Natural killer cell (primary cell): ENCODE measurements around the gene TBRG4. TPM values are rescaled to one million over a fixed set of nuclear protein-coding genes. Genes with fewer than 3 reads are reported as not detected.

Experiments used
- ATAC-seq, 3 donors: fragments of 150-1000 bp in 2 of 3; fragments of 200-7000 bp in 1 of 3; cut with Tn5 transposase; 1 replicate in 1 of 3; 2 replicates in 2 of 3; pipeline ENCODE4 v1.10.0; 2021; ENCODE audit warnings: mild to moderate bottlenecking in 2 of 3, moderate library complexity in 2 of 3
- DNase-seq, 2 donors: peaks; one replicate each; pipeline versions ENCODE4 v3.0.0 to v3.0.0-alpha.2; 2013 to 2021; ENCODE audit warnings: mixed read lengths in 1 of 2
- H3K27ac ChIP-seq: one replicate; pipeline ENCODE4 v1.5.1; 2013; ENCODE audit warnings: mild to moderate bottlenecking, low read length
- H3K27me3 ChIP-seq: one replicate; pipeline ENCODE4 v1.6.1; 2013; ENCODE audit warnings: low read length; ENCODE audit not compliant: control insufficient read depth, insufficient read depth
- H3K36me3 ChIP-seq: one replicate; pipeline ENCODE4 v1.6.1; 2013; ENCODE audit warnings: low read length; ENCODE audit not compliant: control insufficient read depth, insufficient read depth
- H3K4me1 ChIP-seq: one replicate; pipeline ENCODE4 v1.6.1; 2013; ENCODE audit warnings: low read length; ENCODE audit not compliant: control insufficient read depth, insufficient read depth
- H3K4me3 ChIP-seq: one replicate; pipeline ENCODE4 v1.5.1; 2013; ENCODE audit warnings: low read length
- H3K9me3 ChIP-seq: one replicate; pipeline ENCODE4 v1.6.1; 2013; ENCODE audit warnings: low read length; ENCODE audit not compliant: control insufficient read depth, insufficient read depth
- H3K27ac Mint-ChIP-seq, 2 donors: one replicate each; pipeline ENCODE4 v1.8.0; 2022; ENCODE audit warnings: mild to moderate bottlenecking in 2 of 2, mixed read lengths in 2 of 2, moderate library complexity in 1 of 2
- H3K27me3 Mint-ChIP-seq, 2 donors: one replicate each; pipeline ENCODE4 v1.8.0; 2022; ENCODE audit warnings: low read depth in 2 of 2, mixed read lengths in 2 of 2
- H3K36me3 Mint-ChIP-seq: one replicate; pipeline ENCODE4 v1.8.0; 2022; ENCODE audit warnings: mixed read lengths
- H3K4me1 Mint-ChIP-seq, 2 donors: one replicate each; pipeline ENCODE4 v1.8.0; 2022; ENCODE audit warnings: mixed read lengths in 2 of 2
- H3K4me3 Mint-ChIP-seq: one replicate; pipeline ENCODE4 v1.8.0; 2022; ENCODE audit warnings: mild to moderate bottlenecking, moderate library complexity, mixed read lengths
- H3K9me3 Mint-ChIP-seq, 2 donors: one replicate each; pipeline ENCODE4 v1.8.0; 2022; ENCODE audit warnings: mixed read lengths in 2 of 2
- CTCF ChIP-seq: fragments of 200-600 bp; IDR thresholded peaks from one replicate; pipeline ENCODE4 v1.8.0; 2022; ENCODE audit warnings: antibody characterized with exemption
- WGBS: methylation state at CpG from one replicate; pipeline ENCODE4 v1.1.7; 2013; ENCODE audit warnings: missing lambda C conversion rate; ENCODE audit not compliant: insufficient coverage; 5-methylcytosine and 5-hydroxymethylcytosine counted together
- intact Hi-C: fragments of 100-400 bp; cut with micrococcal nuclease; formaldehyde crosslinking; loops from one replicate; pipeline ENCODE4 v1.14.2; 2022
- total RNA-seq, 4 donors: library from RNA; stranded (reverse); fragments of 120-200 nt in 1 of 4; gene quantifications; one replicate each; pipeline versions ENCODE4 v1.2.3 to v1.2.4, GENCODE V29; 2013 to 2022

Gene TBRG4
- total RNA-seq, 3 donors from 2014 or later (not counting 1 experiment from before 2014, with no cell fraction given), result 48.6 to 56.7 (median 55.9) TPM

DNA sequence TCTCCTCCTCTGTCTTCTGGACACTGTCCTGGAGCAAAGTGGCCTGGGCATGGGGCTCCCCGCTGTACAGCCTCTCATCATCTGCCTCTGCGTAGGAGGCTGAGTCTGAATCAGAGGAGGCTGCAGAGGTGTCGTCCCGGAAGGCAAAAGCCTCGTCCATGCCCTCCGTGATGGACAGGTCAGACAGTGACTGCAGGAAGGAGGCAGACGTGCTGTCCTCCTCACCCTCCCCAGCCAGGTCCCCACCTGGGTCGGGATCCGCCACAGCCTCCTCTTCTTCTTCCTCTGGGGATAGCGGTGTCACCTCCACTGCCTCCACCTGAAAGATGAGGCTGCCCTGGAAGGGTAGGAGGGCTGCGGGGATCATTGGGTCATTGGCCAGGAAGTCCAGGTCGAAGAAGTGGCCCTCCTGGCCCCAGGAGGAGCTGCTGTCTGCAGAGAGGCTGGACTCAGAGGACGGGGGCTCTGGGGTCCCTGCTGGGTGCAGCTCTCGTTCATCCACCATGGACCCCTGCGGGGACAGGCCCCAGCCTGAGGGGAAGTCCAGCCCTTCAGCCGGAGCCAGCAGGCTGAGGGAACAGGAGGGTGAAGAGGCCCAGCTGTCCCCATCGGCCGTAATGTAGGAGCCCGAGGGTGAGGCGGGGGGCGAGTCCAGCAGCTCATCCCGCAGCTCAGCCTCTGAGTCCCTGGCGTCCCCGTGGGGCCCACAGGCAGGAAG is 26.4 kb downstream of the TBRG4 start:
- Histone ChIP-seq H3K4me3 (no peak overlapping the region), H3K4me1 (peaks cover 12% of the 10 kb centered on the region), H3K9me3 (no peaks in the 10 kb centered on the region), H3K27me3 (peaks cover 5% of the 10 kb centered on the region), H3K27ac (no peak overlapping the region), H3K36me3 (no peaks in the 10 kb centered on the region)
- no peak overlapping the region for H3K27ac Mint-ChIP-seq
- H3K4me3 Mint-ChIP-seq, result no peak overlapping the region
- intact Hi-C loops, result no loop called here
- no peak for DNase-seq
- ATAC-seq, result no peak
- H3K9me3 Mint-ChIP-seq, result no peaks in the 10 kb centered on the region
- 83% methylated on average over 22 of the region's 24 CpGs for WGBS
- peaks cover 6 to 15% of the 10 kb centered on the region in 2 donors for H3K4me1 Mint-ChIP-seq
- no peak for TF ChIP-seq CTCF
- H3K27me3 Mint-ChIP-seq, result peaks cover 0 to 7% of the 10 kb centered on the region in 2 donors
- H3K36me3 Mint-ChIP-seq, result no peaks in the 10 kb centered on the region

- Histone ChIP-seq H3K4me3 (no peak overlapping the region), H3K9me3 (no peaks in the 10 kb centered on the region), H3K36me3 (no peaks in the 10 kb centered on the region), H3K27me3 (peaks cover 4% of the 10 kb centered on the region), H3K4me1 (peaks cover 9% of the 10 kb centered on the region), H3K27ac (no peak overlapping the region)
- no peak for TF ChIP-seq CTCF
- Mint-ChIP-seq H3K4me3 (no peak overlapping the region), H3K9me3 (no peaks in the 10 kb centered on the region), H3K27me3 (peaks cover 0 to 3% of the 10 kb centered on the region in 2 donors), H3K27ac (no peak overlapping the region), H3K36me3 (no peaks in the 10 kb centered on the region), H3K4me1 (peaks cover 3 to 18% of the 10 kb centered on the region in 2 donors)
- ATAC-seq (no peak), DNase-seq (no peak)
- intact Hi-C loops, result no loop called here
- 94% methylated on average over 5 of the region's 5 CpGs for WGBS
Observed at GRCh38 chr7:45084336-45084735, 27.2 kb downstream of the TBRG4 start.

DNA sequence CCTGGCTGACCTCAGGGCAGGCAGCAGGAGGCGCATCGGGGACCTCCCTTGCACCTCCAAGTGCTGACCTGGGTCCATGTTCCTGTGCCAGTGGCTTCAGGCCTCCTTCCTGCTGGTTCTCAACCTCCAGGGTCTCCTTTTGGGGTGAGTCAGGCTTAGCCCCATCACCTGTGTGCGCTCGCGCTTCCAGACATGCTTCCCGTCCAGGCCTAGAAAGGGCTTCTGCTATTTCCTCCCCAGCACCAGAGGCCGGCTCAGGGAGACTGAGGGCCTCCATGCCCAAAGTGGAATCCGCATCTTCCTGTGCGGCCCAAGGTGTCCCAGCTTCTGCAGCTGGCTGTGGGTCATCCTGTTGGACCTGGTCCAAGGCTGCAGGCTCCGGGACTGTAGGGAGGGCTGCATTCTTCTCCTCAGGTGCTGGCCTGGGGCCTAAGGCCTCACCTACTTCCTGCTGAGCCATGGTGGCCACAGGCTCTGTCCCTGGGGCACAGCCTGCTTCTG is 28.6 kb downstream of the TBRG4 start:
- no peak for TF ChIP-seq CTCF

More for the DNA sequence above, 28.6 kb downstream of the TBRG4 start:
- ATAC-seq (no peak), DNase-seq (no peak)
- intact Hi-C loops, result no loop called here
- Mint-ChIP-seq H3K27me3 (no peaks in the 10 kb centered on the region), H3K9me3 (no peaks in the 10 kb centered on the region), H3K4me1 (peaks cover 6 to 29% of the 10 kb centered on the region in 2 donors), H3K36me3 (no peaks in the 10 kb centered on the region), H3K4me3 (no peak overlapping the region), H3K27ac (no peak overlapping the region)
- 82% methylated on average over 10 of the region's 10 CpGs for WGBS
- H3K9me3 ChIP-seq, result no peaks in the 10 kb centered on the region
- peaks cover 2% of the 10 kb centered on the region for H3K36me3 ChIP-seq
- no peaks in the 10 kb centered on the region for H3K4me1 ChIP-seq
- H3K27me3 ChIP-seq, result no peaks in the 10 kb centered on the region
- H3K27ac ChIP-seq, result no peak overlapping the region
- H3K4me3 ChIP-seq, result no peak overlapping the region
